Right lobe of liver (tissue), 6 donors: Measurements from ENCODE around the gene LEO1. TPM values are rescaled to one million over a fixed set of nuclear protein-coding genes. Genes with fewer than 3 reads are reported as not detected.

Experiments used
- ATAC-seq, 4 donors: fragments of 200-7000 bp; cut with Tn5 transposase; one replicate each; pipeline ENCODE4 v1.9.1; 2020; ENCODE audit warnings: mild to moderate bottlenecking in 4 of 4, moderate library complexity in 4 of 4
- DNase-seq, 3 donors: peaks; one replicate each; pipeline ENCODE4 v3.0.0-alpha.2; 2020
- H3K27ac ChIP-seq, 3 donors: fragments of 200-600 bp; one replicate each; pipeline ENCODE4 v1.8.0; 2022
- H3K27me3 ChIP-seq, 2 donors: fragments of 200-600 bp; one replicate each; pipeline ENCODE4 v1.8.0; 2022
- H3K36me3 ChIP-seq, 4 donors: fragments of 200-600 bp; sonication (generic) in 1 of 4; one replicate each; pipeline versions ENCODE4 v1.5.1 to v1.8.0; 2017 to 2022; ENCODE audit warnings: control low read depth in 1 of 4
- H3K4me1 ChIP-seq, 4 donors: fragments of 200-600 bp; sonication (generic) in 1 of 4; one replicate each; pipeline versions ENCODE4 v1.5.1 to v1.8.0; 2017 to 2022; ENCODE audit warnings: control low read depth in 1 of 4
- H3K4me3 ChIP-seq, 3 donors: fragments of 200-600 bp; one replicate each; pipeline ENCODE4 v1.8.0; 2022
- H3K9me3 ChIP-seq, 4 donors: fragments of 200-600 bp; sonication (generic) in 1 of 4; one replicate each; pipeline versions ENCODE4 v1.5.1 to v1.8.0; 2017 to 2022; ENCODE audit warnings: control low read depth in 1 of 4
- POLR2A ChIP-seq: fragments of 450-650 bp; IDR thresholded peaks from one replicate; pipeline ENCODE4 v1.6.1; 2017; ENCODE audit warnings: antibody characterized with exemption, mild to moderate bottlenecking
- WGBS: methylation state at CpG from one replicate; pipeline ENCODE4 v1.1.6; 2018; ENCODE audit warnings: low coverage, low lambda C conversion rate; ENCODE audit not compliant: insufficient coverage; ENCODE audit errors: missing lambda C conversion rate; 5-methylcytosine and 5-hydroxymethylcytosine counted together
- intact Hi-C, 2 donors: fragments of 100-400 bp; cut with DNase I; formaldehyde crosslinking; loops; one replicate each; pipeline versions ENCODE4 v1.11.2 to v1.14.1; 2022
- total RNA-seq, 6 experiments: library from RNA; depleted of rRNA in 2 of 6; stranded (reverse); fragments of >200 nt in 2 of 6; fragmentation: NEBNext Ultra II Directional in 3 of 6; extraction: Animal tissue kit (Norgen Biotek cat#: 25700) in 3 of 6; gene quantifications; one replicate each; pipeline versions ENCODE4 v1.1.0 to v1.2.4, GENCODE V29; 2016 to 2023
- TF ChIP-seq, protein P1 (sequence below), 4 donors: fragments of 200-600 bp in 3 of 4; fragments of 450-650 bp in 1 of 4; IDR thresholded peaks; one replicate each; pipeline versions ENCODE4 v1.5.1 to v1.8.0; 2016 to 2022; ENCODE audit warnings: antibody characterized with exemption in 4 of 4, mild to moderate bottlenecking in 2 of 4
- donor health status: DM: no; HTN: yes; CAD: no.
- donor health status: DM: no; HTN: no; CAD: no.
- donor health status: DM: no; HTN: no; CAD: no.
- donor health status: DM: no; HTN: yes; CAD: no.
- donor health status: DM: no; HTN: yes; CAD: no.

The LEO1 gene
- total RNA-seq, 6 experiments from 2014 or later: 8.9 to 20.6 (median 11.9) TPM

- Histone ChIP-seq H3K4me1 (no peaks in the 10 kb centered on the region), H3K36me3 (peaks cover 0 to 63% (median 13%) of the 10 kb centered on the region in 4 donors), H3K27me3 (no peaks in the 10 kb centered on the region), H3K27ac (no peak overlapping the region), H3K4me3 (no peak overlapping the region), H3K9me3 (no peaks in the 10 kb centered on the region)
- DNase-seq: no peak
- 100% methylated on average over 1 of the region's 2 CpGs for WGBS
- intact Hi-C loops: no loop called here
- TF ChIP-seq, protein P1, sequence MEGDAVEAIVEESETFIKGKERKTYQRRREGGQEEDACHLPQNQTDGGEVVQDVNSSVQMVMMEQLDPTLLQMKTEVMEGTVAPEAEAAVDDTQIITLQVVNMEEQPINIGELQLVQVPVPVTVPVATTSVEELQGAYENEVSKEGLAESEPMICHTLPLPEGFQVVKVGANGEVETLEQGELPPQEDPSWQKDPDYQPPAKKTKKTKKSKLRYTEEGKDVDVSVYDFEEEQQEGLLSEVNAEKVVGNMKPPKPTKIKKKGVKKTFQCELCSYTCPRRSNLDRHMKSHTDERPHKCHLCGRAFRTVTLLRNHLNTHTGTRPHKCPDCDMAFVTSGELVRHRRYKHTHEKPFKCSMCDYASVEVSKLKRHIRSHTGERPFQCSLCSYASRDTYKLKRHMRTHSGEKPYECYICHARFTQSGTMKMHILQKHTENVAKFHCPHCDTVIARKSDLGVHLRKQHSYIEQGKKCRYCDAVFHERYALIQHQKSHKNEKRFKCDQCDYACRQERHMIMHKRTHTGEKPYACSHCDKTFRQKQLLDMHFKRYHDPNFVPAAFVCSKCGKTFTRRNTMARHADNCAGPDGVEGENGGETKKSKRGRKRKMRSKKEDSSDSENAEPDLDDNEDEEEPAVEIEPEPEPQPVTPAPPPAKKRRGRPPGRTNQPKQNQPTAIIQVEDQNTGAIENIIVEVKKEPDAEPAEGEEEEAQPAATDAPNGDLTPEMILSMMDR (IDR thresholded peaks at IDR 0.05): no peak
- no peak for TF ChIP-seq POLR2A
- no peak for ATAC-seq
Measured at GRCh38 chr15:51947124-51947523, 24.5 kb downstream of the LEO1 start.

GRCh38 chr15:51939216-51939615 is 32.4 kb downstream of the LEO1 start:
- DNase-seq: no peak
- no peak for TF ChIP-seq POLR2A
- TF ChIP-seq, protein P1 (IDR thresholded peaks at IDR 0.05): no peak
- no peak overlapping the region for H3K27ac ChIP-seq
- H3K4me1 ChIP-seq: no peaks in the 10 kb centered on the region
- ATAC-seq: no peak
- H3K9me3 ChIP-seq: no peaks in the 10 kb centered on the region
- intact Hi-C loops: no loop called here
- H3K4me3 ChIP-seq: no peak overlapping the region
- peaks cover 0 to 4% (median 1%) of the 10 kb centered on the region in 4 donors for H3K36me3 ChIP-seq
- H3K27me3 ChIP-seq: no peaks in the 10 kb centered on the region

DNA sequence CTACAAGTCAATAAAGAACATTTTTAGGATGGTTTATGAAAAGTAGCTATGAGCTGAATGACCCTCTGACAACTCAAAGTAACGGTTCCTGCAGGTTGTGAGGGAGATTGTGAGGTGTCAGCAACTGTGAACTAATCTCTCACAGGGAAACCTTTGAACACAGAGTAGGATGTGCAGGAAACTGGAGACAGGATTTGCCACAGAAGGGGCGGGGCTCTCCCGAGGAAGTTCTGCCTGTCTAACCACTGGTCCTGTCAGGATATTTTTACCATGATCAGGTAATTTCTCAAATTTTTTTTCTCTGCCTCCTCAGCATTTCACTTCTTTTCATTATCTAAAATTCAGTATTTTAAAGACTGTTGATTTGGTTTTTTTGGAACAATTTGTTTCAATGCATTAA is 33.3 kb downstream of the LEO1 start:
- H3K4me1 ChIP-seq: no peaks in the 10 kb centered on the region
- no peak overlapping the region for H3K4me3 ChIP-seq
- no peak for TF ChIP-seq POLR2A
- TF ChIP-seq, protein P1 (IDR thresholded peaks at IDR 0.05): no peak
- H3K27ac ChIP-seq: no peak overlapping the region
- H3K9me3 ChIP-seq: no peaks in the 10 kb centered on the region
- WGBS: 78% methylated on average over 3 of the region's 3 CpGs
- ATAC-seq: no peak
- peaks cover 0 to 4% (median 1%) of the 10 kb centered on the region in 4 donors for H3K36me3 ChIP-seq
- intact Hi-C loops: no loop called here
- no peaks in the 10 kb centered on the region for H3K27me3 ChIP-seq
- DNase-seq: no peak

DNA sequence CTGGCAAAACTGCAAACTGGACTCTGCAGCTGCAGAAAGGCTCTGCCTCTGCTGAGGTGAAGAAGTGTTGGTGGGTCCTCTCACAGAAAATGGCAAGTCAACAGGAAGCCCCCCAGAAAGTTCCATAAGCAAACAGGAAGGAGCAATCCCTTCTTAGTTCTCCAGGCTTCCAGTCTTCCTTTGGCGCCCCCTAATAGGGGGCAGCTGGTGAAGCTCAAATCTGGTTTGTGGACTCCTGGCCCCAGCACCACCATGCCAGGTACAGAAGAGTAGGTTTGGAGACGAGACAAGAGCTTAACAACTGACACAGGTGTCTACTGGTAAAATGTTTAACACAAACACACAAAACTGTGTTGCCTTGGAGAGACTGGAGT is 35.5 kb downstream of the LEO1 start:
- Histone ChIP-seq H3K36me3 (peaks cover 0 to 4% (median 0%) of the 10 kb centered on the region in 4 donors), H3K4me3 (no peak overlapping the region), H3K27ac (no peak overlapping the region), H3K27me3 (no peaks in the 10 kb centered on the region), H3K4me1 (no peaks in the 10 kb centered on the region), H3K9me3 (no peaks in the 10 kb centered on the region)
- intact Hi-C loops: no loop called here
- DNase-seq: no peak
- no peak for TF ChIP-seq POLR2A
- TF ChIP-seq, protein P1 (IDR thresholded peaks at IDR 0.05): no peak
- WGBS: 100% methylated on average over 2 of the region's 2 CpGs
- no peak for ATAC-seq

GRCh38 chr15:51935466-51936104 is 36.0 kb downstream of the LEO1 start:
- no peak overlapping the region for H3K27ac ChIP-seq
- intact Hi-C loops: no loop called here
- WGBS: 65% methylated on average over 2 of the region's 5 CpGs
- no peaks in the 10 kb centered on the region for H3K27me3 ChIP-seq
- TF ChIP-seq, protein P1 (IDR thresholded peaks at IDR 0.05): no peak
- TF ChIP-seq POLR2A: no peak
- ATAC-seq (no peak), DNase-seq (no peak)
- no peak overlapping the region for H3K4me3 ChIP-seq
- no peaks in the 10 kb centered on the region for H3K4me1 ChIP-seq
- no peaks in the 10 kb centered on the region for H3K9me3 ChIP-seq
- H3K36me3 ChIP-seq: peaks cover 0 to 4% (median 0%) of the 10 kb centered on the region in 4 donors
